HG02798 (cell line): Measurements from ENCODE around the gene PIGH.
"Not testable (repeated sequence)": the region's sequence is repeated elsewhere in the genome, so short reads cannot be mapped to it uniquely, and the experiment has no call there.

Experiments used
- ATAC-seq: cut with Tn5 transposase; IDR thresholded peaks from one replicate; pipeline ENCODE4 v1.9.1; 2021; ENCODE audit warnings: mild to moderate bottlenecking; ENCODE audit not compliant: unreplicated experiment, poor library complexity

Gene PIGH

DNA sequence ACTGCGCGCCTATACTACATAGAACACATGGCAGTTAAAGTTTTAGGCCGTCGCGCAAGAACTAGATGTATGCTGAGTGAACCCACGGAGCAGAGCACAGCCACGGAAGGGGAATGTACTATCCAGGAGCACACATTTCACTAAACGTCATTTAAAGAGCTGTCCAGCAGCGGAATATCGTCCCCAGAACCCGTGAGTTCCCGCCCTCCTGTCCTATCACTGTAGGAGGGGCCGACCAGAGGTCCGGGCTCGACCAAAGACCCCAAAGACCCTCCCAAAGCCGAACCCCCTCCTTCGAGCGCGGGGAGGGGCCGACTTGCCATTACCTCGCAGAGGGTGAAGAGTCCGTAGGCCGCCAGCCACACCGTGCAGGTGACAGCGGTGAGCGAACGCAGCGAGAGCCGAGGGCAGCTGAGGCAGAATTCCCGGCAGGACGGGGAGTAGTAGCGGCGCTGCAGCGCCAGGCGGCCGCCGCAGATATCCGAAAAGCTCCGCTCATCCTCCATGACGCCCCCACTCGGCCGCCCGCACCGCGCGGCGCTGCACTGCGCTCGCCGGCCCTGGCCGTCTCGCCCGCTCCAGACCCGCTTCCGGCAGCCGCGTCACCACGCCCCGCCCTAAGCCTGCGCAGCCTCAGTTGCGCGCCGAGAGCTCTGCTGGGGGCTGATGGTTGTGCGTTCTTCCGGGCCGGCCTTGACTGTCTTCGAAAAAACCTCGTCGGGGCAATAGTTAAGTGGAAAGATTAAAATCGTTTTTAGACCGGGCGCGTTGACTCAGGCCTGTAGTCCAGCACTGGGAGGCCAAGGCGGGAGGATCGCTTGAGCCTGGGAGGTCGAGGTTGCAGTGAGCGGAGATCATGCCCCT is at the start of gene PIGH:
PIGH (minus strand) TSS at position 571 of the 864 bp plus-strand sequence; CDS start at position 506, 65 bp downstream.
- ATAC-seq = peak; percentile 97

DNA sequence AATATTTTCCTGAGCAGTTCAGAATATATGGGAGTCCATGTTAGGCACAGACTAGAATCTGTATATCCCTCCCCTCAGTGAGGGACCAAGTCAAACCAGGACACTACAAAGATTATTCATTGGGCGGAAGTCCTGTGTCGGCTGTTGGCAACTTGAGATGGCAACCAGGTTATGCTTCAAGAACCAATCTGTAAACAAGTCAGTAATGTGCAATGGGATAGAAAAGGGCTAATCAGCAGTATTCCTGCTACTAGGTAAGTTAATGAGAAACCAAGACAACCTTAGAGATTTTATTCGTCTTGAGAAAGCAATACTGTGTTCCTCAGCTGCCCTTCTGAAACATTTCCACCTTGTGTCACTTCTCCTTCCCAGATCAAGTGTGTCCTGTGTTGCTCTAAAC is 46.1 kb upstream of the PIGH start:
- ATAC-seq = no peak

- ATAC-seq = no peak
Observed at GRCh38 chr14:67645414-67645813, 45.3 kb upstream of the PIGH start.

- ATAC-seq = no peak
Observed at GRCh38 chr14:67644428-67644827, 44.4 kb upstream of the PIGH start.

DNA sequence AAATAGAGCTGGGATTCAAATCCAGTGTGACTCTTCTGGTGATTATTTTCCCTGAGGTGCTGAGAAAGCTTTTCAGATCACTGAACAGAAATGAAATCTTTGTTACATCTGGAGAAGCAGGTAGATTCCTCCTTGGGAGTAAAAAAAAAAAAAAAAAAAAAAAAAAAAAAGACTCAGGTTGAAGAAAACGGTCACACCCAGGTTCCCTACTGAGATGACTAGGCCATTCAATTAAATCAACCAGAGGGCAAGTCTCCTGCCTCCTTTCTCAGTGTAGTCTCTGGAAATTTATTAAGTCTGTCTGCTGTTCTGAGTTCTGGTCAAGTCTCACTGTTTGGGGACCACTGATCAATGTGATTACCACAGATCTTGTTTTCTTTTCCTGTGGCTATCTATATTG is 43.6 kb upstream of the PIGH start:
- ATAC-seq = no peak

DNA sequence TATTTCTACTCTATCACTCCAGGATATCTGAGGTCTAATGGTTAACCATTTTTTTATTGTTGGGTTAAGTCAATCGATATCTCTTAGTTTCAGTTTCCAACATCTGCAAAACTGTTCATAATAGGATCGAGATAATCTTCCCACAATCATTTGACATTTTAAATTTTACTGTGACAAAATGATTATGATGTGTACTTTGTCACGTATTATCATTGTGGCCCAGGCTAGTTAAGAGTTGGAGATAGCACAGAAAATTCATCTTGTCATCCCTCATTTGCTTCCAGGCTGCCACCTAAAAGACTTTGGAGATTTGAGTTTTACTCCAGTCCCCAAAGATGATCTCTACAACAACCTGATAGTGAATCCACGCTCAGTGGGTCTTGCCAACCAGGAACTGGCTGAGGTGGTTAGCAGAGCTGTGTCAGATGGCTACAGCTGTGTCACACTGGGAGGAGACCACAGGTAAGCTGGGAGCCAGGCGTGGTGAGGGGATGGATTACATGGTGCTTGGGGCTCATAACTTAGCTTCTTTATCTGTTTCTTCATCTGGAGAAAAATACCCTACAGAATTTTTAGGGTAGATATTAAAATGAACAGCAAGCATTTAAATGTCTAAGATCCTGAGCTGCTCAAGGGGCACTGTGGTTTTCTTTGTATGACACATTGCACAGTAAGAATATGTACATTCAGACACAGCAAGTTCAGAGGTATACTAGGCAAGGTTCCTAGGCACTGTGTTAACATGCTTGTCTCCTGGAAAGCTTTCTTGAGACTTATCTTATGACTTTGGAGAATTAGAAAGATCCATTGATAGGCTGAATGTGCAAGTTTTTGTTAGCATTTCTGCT is 42.1 kb upstream of the PIGH start:
- ATAC-seq = no peak

DNA sequence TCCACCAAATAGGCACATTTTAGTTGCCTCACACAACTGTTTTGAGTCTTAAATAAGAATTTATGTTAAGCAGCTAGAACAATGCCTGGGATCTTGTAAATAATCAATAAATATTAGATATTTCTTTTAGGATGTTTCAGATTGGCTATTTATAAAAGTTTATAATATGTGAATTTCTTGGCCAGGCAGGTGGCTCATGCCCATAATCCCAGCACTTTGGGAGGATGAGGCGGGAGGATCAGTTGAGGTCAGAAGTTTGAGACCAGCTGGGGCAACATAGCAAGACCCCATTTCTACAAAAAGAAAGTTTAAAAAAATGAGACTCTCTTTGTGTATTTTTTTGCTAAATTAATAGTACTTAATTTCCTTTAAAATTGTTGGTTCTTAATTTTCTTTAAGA is 41.4 kb upstream of the PIGH start:
- no peak for ATAC-seq

- no peak for ATAC-seq
Observed at GRCh38 chr14:67638642-67639041, 38.6 kb upstream of the PIGH start.

- ATAC-seq = no peak
Observed at GRCh38 chr14:67636361-67636919, 36.4 kb upstream of the PIGH start.

DNA sequence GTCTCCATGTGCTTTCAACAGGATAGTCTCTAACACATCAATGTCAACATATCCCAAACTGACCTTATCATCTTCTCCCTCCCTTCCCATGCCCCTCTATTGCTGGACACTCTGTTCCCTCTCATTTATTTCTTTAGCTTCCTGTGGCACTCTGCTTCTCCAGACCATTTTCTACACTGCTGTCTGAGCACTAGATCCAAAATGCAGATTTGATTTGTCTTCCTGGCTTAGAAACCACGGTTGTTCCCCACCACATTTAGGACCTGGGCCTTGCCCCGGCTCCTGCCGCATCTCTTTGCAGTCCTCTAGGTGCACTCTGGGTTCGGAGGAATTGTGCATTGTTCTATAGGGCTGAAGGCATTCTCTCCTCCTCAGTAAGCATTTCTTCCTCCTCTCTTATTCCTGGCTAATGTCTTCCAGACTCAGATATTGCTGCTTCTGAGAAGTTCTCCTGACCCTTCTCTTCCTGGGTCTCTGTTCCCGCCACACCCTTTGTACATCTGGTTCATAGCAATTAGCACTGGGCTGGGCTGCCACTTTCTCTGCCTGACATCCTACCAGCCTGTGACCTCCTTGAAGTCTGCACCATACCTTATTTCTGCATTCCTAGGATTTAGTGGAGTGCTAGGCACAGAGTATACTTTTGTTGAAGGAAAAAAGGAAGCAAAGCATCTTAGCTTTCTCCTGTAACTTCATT is 33.5 kb upstream of the PIGH start:
- ATAC-seq = no peak

GRCh38 chr14:67630938-67631337 is 30.9 kb upstream of the PIGH start:
- ATAC-seq = no peak

GRCh38 chr14:67630186-67630585 is 30.1 kb upstream of the PIGH start:
- ATAC-seq = no peak

DNA sequence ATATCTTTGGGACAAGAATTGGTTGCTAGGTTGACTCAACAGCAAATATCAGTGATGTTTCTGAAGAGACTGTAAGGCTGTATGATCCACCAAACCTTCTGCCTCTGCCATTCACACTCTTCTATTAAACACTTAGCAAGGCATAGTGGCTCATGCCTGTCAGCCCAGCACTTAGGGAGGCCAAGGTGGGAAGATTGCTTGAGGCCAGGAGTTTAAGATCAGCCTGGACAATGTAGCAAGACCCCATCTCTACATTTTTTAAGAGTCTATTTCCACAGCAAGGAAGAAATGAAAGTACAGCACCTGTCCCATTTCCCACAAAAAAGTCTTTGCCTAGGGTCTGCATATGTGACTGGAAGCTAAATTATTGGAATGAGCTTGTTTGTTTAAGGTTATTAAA is 27.5 kb upstream of the PIGH start:
- no peak for ATAC-seq

DNA sequence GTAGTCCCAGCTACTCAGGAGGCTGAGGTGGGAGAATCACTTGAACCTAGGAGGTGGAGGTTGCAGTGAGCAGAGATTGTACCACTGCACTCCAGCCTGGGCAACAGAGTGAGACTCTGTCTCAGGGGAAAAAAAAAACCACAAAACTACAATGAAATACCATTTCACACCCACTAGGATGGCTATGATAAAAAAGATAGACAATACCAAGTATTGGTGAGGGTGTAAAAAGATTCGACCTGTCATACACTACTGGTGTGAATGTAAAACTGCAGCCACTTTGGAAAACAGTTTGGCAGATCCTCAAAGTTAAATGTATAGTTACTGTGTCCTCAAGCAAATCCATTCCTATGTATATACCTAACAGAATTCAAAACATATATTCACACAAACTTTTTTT is 26.1 kb upstream of the PIGH start:
- not testable (repeated sequence) for ATAC-seq

DNA sequence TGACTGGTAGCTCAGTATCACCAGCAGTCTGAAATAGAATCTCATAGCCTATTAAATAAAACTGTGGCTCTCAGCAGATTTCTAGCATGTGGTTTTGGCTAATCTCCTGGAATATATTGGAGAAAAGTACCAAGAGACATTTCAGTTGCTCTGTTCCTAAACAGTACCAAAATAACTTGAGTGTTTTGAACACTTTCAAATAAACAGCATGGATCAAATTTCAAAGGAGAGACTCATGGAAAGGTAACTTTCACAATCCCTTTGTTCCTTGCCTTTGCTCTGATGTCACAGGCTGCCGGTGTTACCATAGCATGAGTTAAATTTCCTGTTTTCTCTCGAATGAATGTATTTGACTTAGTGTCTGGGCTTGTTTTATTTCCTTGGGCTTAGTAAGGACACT is 23.0 kb upstream of the PIGH start:
- ATAC-seq = no peak

GRCh38 chr14:67622675-67623074 is 22.6 kb upstream of the PIGH start:
- no peak for ATAC-seq

DNA sequence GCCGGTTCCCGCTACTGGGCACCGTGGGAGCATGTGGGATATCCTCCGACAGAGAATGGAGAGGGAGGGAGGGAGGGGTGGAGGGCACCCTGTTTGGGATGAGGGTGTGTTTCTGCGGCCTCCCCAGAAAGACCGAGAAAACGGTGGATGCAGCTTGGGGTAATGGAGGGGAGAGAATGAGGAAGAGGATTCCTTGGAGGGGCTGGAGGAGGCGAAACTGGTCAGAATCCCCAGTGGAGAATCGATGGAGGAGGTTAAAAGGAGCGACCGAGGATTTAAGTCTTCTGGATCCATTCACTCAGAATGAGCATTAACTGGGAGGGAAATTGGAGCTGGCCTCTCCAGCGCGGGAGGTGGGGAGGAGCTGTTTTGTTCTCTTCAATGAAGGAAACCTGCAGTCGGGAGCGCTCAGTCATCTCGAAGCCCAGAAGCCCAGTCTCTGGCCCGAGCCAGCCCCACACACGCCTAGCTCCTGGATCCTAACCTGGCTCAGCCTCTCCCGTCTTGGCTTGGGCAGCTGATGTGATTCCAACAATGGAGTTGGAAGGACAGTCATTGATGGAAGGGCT is 20.2 kb upstream of the PIGH start:
- no peak for ATAC-seq

DNA sequence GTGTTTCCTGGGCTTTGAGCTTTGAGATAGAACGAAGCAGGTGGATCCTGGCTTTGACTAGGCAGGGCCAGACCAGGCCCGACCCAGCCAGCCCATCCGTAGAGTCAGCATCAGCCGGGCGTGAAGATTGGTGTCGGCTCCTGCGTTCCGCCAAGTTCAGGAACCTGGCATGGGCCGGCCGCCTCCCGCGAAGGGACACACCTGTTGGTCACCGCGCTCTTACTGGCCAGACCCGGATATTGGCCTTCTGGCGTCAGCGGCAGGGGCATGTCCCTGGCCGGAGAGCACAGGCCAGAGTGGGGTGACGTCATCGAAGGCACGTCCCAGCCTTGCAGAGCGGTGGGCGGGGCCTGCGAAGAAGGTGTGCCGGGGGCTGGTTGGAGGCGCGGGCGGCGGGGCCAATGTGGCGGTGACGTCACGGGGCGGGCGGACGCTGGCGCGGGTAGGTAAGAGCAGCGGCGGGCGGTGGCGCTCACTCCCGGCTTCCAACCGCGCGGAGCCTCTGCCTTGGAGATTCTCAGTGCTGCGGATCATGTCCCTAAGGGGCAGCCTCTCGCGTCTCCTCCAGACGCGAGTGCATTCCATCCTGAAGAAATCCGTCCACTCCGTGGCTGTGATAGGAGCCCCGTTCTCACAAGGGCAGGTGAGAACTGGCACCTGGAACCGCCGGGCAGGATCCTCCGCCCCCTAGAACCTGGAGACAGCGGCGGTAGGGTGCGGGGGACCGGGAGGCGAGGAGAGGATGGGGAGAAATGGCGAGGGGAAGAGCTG is 19.6 kb upstream of the PIGH start, which contains the start of gene ARG2:
ARG2 (plus strand) TSS at position 475 of the 771 bp plus-strand sequence; CDS start at position 533, 58 bp downstream.
- peak; percentile 98 for ATAC-seq

DNA sequence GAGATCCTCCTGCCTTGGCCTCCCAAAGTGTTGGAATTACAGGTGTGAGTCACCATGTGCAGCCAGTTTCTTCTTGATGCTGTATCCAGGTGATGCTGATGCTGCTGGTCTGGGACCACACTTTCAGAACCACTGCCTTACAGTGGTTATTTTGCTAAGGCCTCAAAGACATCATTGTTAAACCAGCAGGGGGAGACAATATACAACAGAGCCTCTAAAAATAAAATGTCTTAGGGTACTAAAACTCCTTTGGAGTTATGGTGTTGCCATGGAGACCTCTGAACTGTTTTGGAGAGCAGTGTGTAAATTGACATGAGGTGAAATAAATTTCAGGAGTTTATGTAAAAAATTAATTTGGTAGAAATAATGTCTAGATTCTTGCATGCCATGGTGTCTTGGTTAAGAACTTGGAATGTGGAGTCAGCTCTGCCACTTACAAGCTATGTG is 18.6 kb upstream of the PIGH start:
- ATAC-seq = no peak
